ENCODE results near the gene IQUB. TPM values are rescaled to one million over a fixed set of nuclear protein-coding genes. Genes with fewer than 3 reads are reported as not detected.
"Not testable (repeated sequence)": the region's sequence is repeated elsewhere in the genome, so short reads cannot be mapped to it uniquely, and the experiment has no call there.

The IQUB gene
- total RNA-seq, 3 donors from 2014 or later, result 0.26 to 0.41 TPM; not detected in 1

DNA sequence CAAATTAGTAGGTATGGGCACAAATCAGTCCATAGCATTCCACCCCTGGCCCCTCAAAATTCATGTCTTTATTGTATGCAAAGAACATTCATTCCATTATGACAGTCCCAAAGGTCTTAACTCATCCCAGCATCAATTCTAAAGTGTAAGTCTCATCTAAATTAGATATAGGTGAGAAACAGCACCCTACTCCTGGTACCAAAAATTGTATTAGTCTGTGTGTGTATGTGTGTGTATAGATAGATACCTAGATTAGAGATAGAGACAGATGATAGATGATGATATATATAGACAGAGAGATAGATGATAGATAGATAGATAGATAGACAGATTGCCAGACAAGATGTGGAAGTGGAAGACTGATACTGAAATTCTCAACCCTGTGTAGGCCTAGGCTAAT lies 109.9 kb downstream of the IQUB start:
- Histone ChIP-seq H3K4me1 (ENCODE audit: low read depth) (no peaks in the 10 kb centered on the region), H3K9me3 (no peaks in the 10 kb centered on the region), H3K4me3 (no peak overlapping the region), H3K36me3 (ENCODE audit: low read depth) (no peaks in the 10 kb centered on the region)
- ATAC-seq, result no peak
- intact Hi-C loops (cut with DNase I, micrococcal nuclease), result no loop called here
- DNase-seq, result no peak
- no peak for TF ChIP-seq CTCF (IDR thresholded peaks at IDR 0.05)

- H3K36me3 ChIP-seq (ENCODE audit: low read depth), result no peaks in the 10 kb centered on the region
- intact Hi-C loops (cut with DNase I, micrococcal nuclease), result no loop called here
- H3K4me3 ChIP-seq, result no peak overlapping the region
- no peak for DNase-seq
- H3K4me1 ChIP-seq (ENCODE audit: low read depth), result no peaks in the 10 kb centered on the region
- no peak for TF ChIP-seq CTCF (IDR thresholded peaks at IDR 0.05)
- H3K9me3 ChIP-seq, result no peaks in the 10 kb centered on the region
- no peak for ATAC-seq
Measured at GRCh38 chr7:123423622-123424021, 110.8 kb downstream of the IQUB start.

GRCh38 chr7:123417580-123417979 lies 116.8 kb downstream of the IQUB start:
- Histone ChIP-seq H3K36me3 (ENCODE audit: low read depth) (no peaks in the 10 kb centered on the region), H3K9me3 (peaks cover 10% of the 10 kb centered on the region), H3K4me3 (no peak overlapping the region), H3K4me1 (ENCODE audit: low read depth) (no peaks in the 10 kb centered on the region)
- intact Hi-C loops (cut with DNase I, micrococcal nuclease), result no loop called here
- DNase-seq (no peak), ATAC-seq (no peak)
- no peak for TF ChIP-seq CTCF (IDR thresholded peaks at IDR 0.05)

- ATAC-seq, result no peak
- TF ChIP-seq CTCF (IDR thresholded peaks at IDR 0.05), result no peak
- no peaks in the 10 kb centered on the region for H3K36me3 ChIP-seq (ENCODE audit: low read depth)
Measured at GRCh38 chr7:123415625-123416024, 118.8 kb downstream of the IQUB start.

GRCh38 chr7:123410273-123410904 lies 124.0 kb downstream of the IQUB start:
- intact Hi-C loops (cut with DNase I, micrococcal nuclease), result no loop called here

More at GRCh38 chr7:123415625-123416024, 118.8 kb downstream of the IQUB start:
- Histone ChIP-seq H3K4me1 (ENCODE audit: low read depth) (no peaks in the 10 kb centered on the region), H3K9me3 (peaks cover 10% of the 10 kb centered on the region), H3K4me3 (no peak overlapping the region)
- intact Hi-C loops (cut with DNase I, micrococcal nuclease), result no loop called here
- no peak for DNase-seq

GRCh38 chr7:123407951-123408350 lies 126.4 kb downstream of the IQUB start:
- H3K4me3 ChIP-seq; H3K9me3 ChIP-seq; H3K4me1 ChIP-seq (ENCODE audit: low read depth); DNase-seq; intact Hi-C loops (cut with DNase I, micrococcal nuclease); ATAC-seq; H3K36me3 ChIP-seq (ENCODE audit: low read depth): not testable (repeated sequence)

More at GRCh38 chr7:123410273-123410904, 124.0 kb downstream of the IQUB start:
- Histone ChIP-seq H3K4me3 (no peak overlapping the region), H3K9me3 (no peaks in the 10 kb centered on the region), H3K4me1 (ENCODE audit: low read depth) (no peaks in the 10 kb centered on the region), H3K36me3 (ENCODE audit: low read depth) (no peaks in the 10 kb centered on the region)
- no peak for TF ChIP-seq CTCF (IDR thresholded peaks at IDR 0.05)
- ATAC-seq, result no peak
- DNase-seq, result no peak

Other genes with a start within 250 kb of the IQUB start
- 100 to 1,000 TPM in 2 of 3 donors, 10 to 100 TPM in 1; 88.7 to 118 (median 104) TPM for gene NDUFA5, start 23.2 kb upstream of the IQUB start, total RNA-seq
- gene ASB15, start 67.2 kb upstream of the IQUB start, total RNA-seq, result not detected
- under 1 TPM in 1 of 3 donors, not detected in 2; 0.63 TPM for gene LMOD2, start 121.3 kb upstream of the IQUB start, total RNA-seq
- gene WASL, start 214.4 kb upstream of the IQUB start, total RNA-seq, result 100 to 1,000 TPM in 1 of 3 donors, 10 to 100 TPM in 2; 72.4 to 117 (median 90.1) TPM

Measured in mucosa of descending colon (tissue), 3 donors.